SK-N-SH (cell line): ENCODE measurements around the gene SP1. TPM values are rescaled to one million over a fixed set of nuclear protein-coding genes. Genes with fewer than 3 reads are reported as not detected.

ENCODE experiments used
- CTCF ChIA-PET: fragments of 300-600, 350-600 bp; formaldehyde crosslinking; extraction: SDS; loops from one replicate; lab custom pipeline; 2021; lab: Yijun Ruan, JAX
- POLR2A ChIA-PET: fragments of 350-600 bp; sonication (Branson Sonifier 250); formaldehyde crosslinking; extraction: SDS; loops from one replicate; lab custom pipeline; 2020; ENCODE audit warnings: antibody characterized with exemption, inconsistent platforms; lab: Yijun Ruan, JAX
- DNase-seq: peaks from one replicate; pipeline ENCODE4 v3.0.0; 2012
- H2AFZ ChIP-seq: fragments of 200-600 bp; sonication (generic); 2 replicates; pipeline ENCODE4 v1.8.1; 2016; ENCODE audit warnings: antibody characterized with exemption, mild to moderate bottlenecking, low read depth
- H3F3A ChIP-seq: fragments of 200-600 bp; sonication (generic); replicated peaks from 2 replicates; pipeline ENCODE3; 2016; ENCODE audit warnings: antibody characterized with exemption, mild to moderate bottlenecking; ENCODE audit not compliant: insufficient read depth
- H3K27ac ChIP-seq, 2 experiments: fragments of 200-500 bp in 1 of 2; fragments of 200-600 bp in 1 of 2; sonication (Bioruptor generic) in 1 of 2; sonication (generic), shearing (Covaris generic) in 1 of 2; 2 replicates each; pipeline versions ENCODE4 v1.5.1 to v1.6.1; 2014 to 2016; ENCODE audit warnings: low read depth in 2 of 2, inconsistent platforms in 1 of 2, low read length in 1 of 2, mild to moderate bottlenecking in 1 of 2, mixed read lengths in 1 of 2
- H3K27me3 ChIP-seq: fragments of 200-600 bp; sonication (generic), shearing (Covaris generic); 2 replicates; pipeline ENCODE4 v1.6.1; 2016; ENCODE audit warnings: mixed run types; ENCODE audit not compliant: insufficient read depth
- H3K36me3 ChIP-seq, 2 experiments: fragments of 200-500 bp in 1 of 2; fragments of 200-600 bp in 1 of 2; sonication (Bioruptor generic) in 1 of 2; sonication (generic) in 1 of 2; replicated peaks in 1 of 2; 2 replicates each; pipeline versions ENCODE3 to v1.5.1; 2014 to 2016; ENCODE audit warnings: low read length in 1 of 2, mild to moderate bottlenecking in 1 of 2; ENCODE audit not compliant: insufficient read depth in 2 of 2, control insufficient read depth in 1 of 2
- H3K4me1 ChIP-seq, 2 experiments: fragments of 200-500 bp in 1 of 2; fragments of 200-600 bp in 1 of 2; sonication (Bioruptor generic) in 1 of 2; sonication (generic), shearing (Covaris generic) in 1 of 2; 2 replicates each; pipeline versions ENCODE4 v1.5.1 to v1.6.1; 2014 to 2016; ENCODE audit warnings: low read depth in 1 of 2, low read length in 1 of 2, mixed run types in 1 of 2; ENCODE audit not compliant: insufficient read depth in 2 of 2, control insufficient read depth in 1 of 2
- H3K4me2 ChIP-seq: fragments of 200-600 bp; sonication (generic), shearing (Covaris generic); 2 replicates; pipeline ENCODE4 v1.6.1; 2017; ENCODE audit warnings: mixed run types
- H3K4me3 ChIP-seq, 2 experiments: fragments of 200-500 bp in 1 of 2; fragments of 200-600 bp in 1 of 2; sonication (Bioruptor generic) in 1 of 2; sonication (generic), shearing (Covaris generic) in 1 of 2; 2 replicates each; pipeline versions ENCODE4 v1.5.1 to v1.8.1; 2014 to 2016; ENCODE audit warnings: low read depth in 2 of 2, inconsistent platforms in 1 of 2, low read length in 1 of 2, mild to moderate bottlenecking in 1 of 2, mixed read lengths in 1 of 2, moderate library complexity in 1 of 2
- H3K79me2 ChIP-seq: fragments of 200-600 bp; sonication (generic); 2 replicates; pipeline ENCODE4 v1.8.1; 2017; ENCODE audit warnings: mild to moderate bottlenecking; ENCODE audit not compliant: insufficient read depth
- H3K9ac ChIP-seq: fragments of 200-600 bp; sonication (generic); 2 replicates; pipeline ENCODE4 v1.6.1; 2017; ENCODE audit warnings: mixed run types
- H3K9me2 ChIP-seq: fragments of 200-600 bp; sonication (generic); 2 replicates; pipeline ENCODE4 v1.6.1; 2017; ENCODE audit warnings: mixed run types
- H3K9me3 ChIP-seq: fragments of 200-600 bp; sonication (generic); 2 replicates; pipeline ENCODE4 v1.6.1; 2017; ENCODE audit warnings: mixed run types, mild to moderate bottlenecking, moderate library complexity
- H4K20me1 ChIP-seq: fragments of 200-600 bp; sonication (generic); 2 replicates; pipeline ENCODE4 v1.6.1; 2017; ENCODE audit warnings: mild to moderate bottlenecking, mixed run types; ENCODE audit not compliant: insufficient read depth
- CTCF ChIP-seq: fragments of 200-600 bp; sonication (generic); IDR thresholded peaks from 2 replicates; pipeline ENCODE4 v1.6.1; 2017; ENCODE audit warnings: antibody characterized with exemption, mild to moderate bottlenecking, moderate library complexity
- ELF1 ChIP-seq: IDR thresholded peaks from 2 replicates; pipeline ENCODE4 v1.4.0; 2012
- EZH2phosphoT487 ChIP-seq: fragments of 200-600 bp; sonication (generic); IDR thresholded peaks from 2 replicates; pipeline ENCODE4 v1.6.1; 2017; ENCODE audit warnings: low read depth, mixed run types, mild to moderate bottlenecking, antibody characterized with exemption, moderate library complexity, borderline replicate concordance
- FOSL2 ChIP-seq: IDR thresholded peaks from 2 replicates; pipeline ENCODE4 v1.4.0; 2012; ENCODE audit warnings: low read depth, mild to moderate bottlenecking, moderate library complexity, borderline replicate concordance
- IRF3 ChIP-seq: fragments of 150-350 bp; IDR thresholded peaks from 2 replicates; pipeline ENCODE4 v1.6.1; 2016; ENCODE audit warnings: mild to moderate bottlenecking, low read depth, low read length
- MAX ChIP-seq: IDR thresholded peaks from 2 replicates; pipeline ENCODE4 v1.4.0; 2012; ENCODE audit warnings: low read depth
- NFIC ChIP-seq: IDR thresholded peaks from 2 replicates; pipeline ENCODE4 v1.4.0; 2012; ENCODE audit warnings: borderline replicate concordance
- PBX3 ChIP-seq: IDR thresholded peaks from 2 replicates; pipeline ENCODE4; 2012
- POLR2AphosphoS5 ChIP-seq: IDR thresholded peaks from 2 replicates; pipeline ENCODE4 v1.6.1; 2012; ENCODE audit warnings: low read depth, low read length
- RXRA ChIP-seq: IDR thresholded peaks from 2 replicates; pipeline ENCODE4 v1.4.0; 2012; ENCODE audit warnings: low read depth, mild to moderate bottlenecking, borderline replicate concordance
- SIN3A ChIP-seq: IDR thresholded peaks from 2 replicates; pipeline ENCODE4 v1.6.1; 2012; ENCODE audit warnings: low read depth, mild to moderate bottlenecking, low read length, moderate library complexity, borderline replicate concordance
- SMC3 ChIP-seq: IDR thresholded peaks from 2 replicates; pipeline ENCODE4 v1.6.1; 2012; ENCODE audit warnings: low read depth, low read length, improper control_type of control experiment
- USF1 ChIP-seq: IDR thresholded peaks from 2 replicates; pipeline ENCODE4 v1.4.0; 2012; ENCODE audit warnings: low read depth, borderline replicate concordance
- YY1 ChIP-seq: IDR thresholded peaks from 2 replicates; pipeline ENCODE4 v1.4.0; 2012; ENCODE audit warnings: low read depth, mild to moderate bottlenecking
- ZBTB33 ChIP-seq: IDR thresholded peaks from 2 replicates; pipeline ENCODE4 v1.4.0; 2012; ENCODE audit warnings: low read depth, borderline replicate concordance
- WGBS: methylation state at CpG from one replicate; pipeline ENCODE4 v1.1.6; 2017; ENCODE audit warnings: low lambda C conversion rate; 5-methylcytosine and 5-hydroxymethylcytosine counted together
- polyA plus RNA-seq, 3 experiments: library from polyadenylated mRNA; depleted of rRNA; stranded (reverse); fragments of >200 nt; gene quantifications; 2 replicates each; pipeline ENCODE4 v1.2.3, GENCODE V29; 2012

The SP1 gene
- polyA plus RNA-seq, 1 of the 3 experiments (the other 2 are of a cell fraction) = 12.9 TPM

- no peaks in the 10 kb centered on the region for H3F3A ChIP-seq
- H3K79me2 ChIP-seq = no peaks in the 10 kb centered on the region
- WGBS = 83% methylated on average over 4 of the region's 4 CpGs
- H4K20me1 ChIP-seq = no peaks in the 10 kb centered on the region
- no peak for TF ChIP-seq ELF1
- no peak for TF ChIP-seq SMC3
- TF ChIP-seq ZBTB33 = no peak
- TF ChIP-seq IRF3 = no peak
- TF ChIP-seq YY1 = no peak
- TF ChIP-seq CTCF = no peak
- TF ChIP-seq FOSL2 = no peak
- no peaks in the 10 kb centered on the region; a peak in 1 of 4 replicates for H3K4me1 ChIP-seq
- H3K27me3 ChIP-seq = peaks cover 15% of the 10 kb centered on the region; the same call in 1 of the 2 replicates
- H3K4me3 ChIP-seq = no peak overlapping the region
- no peak overlapping the region for H2AFZ ChIP-seq
- POLR2A ChIA-PET = interaction anchor here (0.6 kb wide), 1 partner anchor 887 kb away, joined by 3 read pairs; no protein-coding TSS in a partner anchor
- H3K36me3 ChIP-seq = no peaks in the 10 kb centered on the region
- H3K27ac ChIP-seq = no peak overlapping the region
- H3K4me2 ChIP-seq = no peak overlapping the region
- H3K9me3 ChIP-seq = no peaks in the 10 kb centered on the region
- no peaks in the 10 kb centered on the region for H3K9me2 ChIP-seq
- no peak overlapping the region for H3K9ac ChIP-seq
- peak; percentile 15 for DNase-seq
- CTCF ChIA-PET = interaction anchor here (3.5 to 4.7 kb wide), 2 partner anchors 10 to 11 kb away, joined by 40 to 46 read pairs; partner anchors contain the start of gene AAAS
Observed at GRCh38 chr12:53333289-53333688, 46.7 kb upstream of the SP1 start.

- ChIA-PET CTCF (interaction anchor here (3.5 to 4.7 kb wide), 2 partner anchors 11 kb away, joined by 40 to 46 read pairs; partner anchors contain the start of gene AAAS), POLR2A (no interaction called here)
- Histone ChIP-seq H3K79me2 (no peaks in the 10 kb centered on the region), H3K9me3 (no peaks in the 10 kb centered on the region), H4K20me1 (no peaks in the 10 kb centered on the region), H3K36me3 (no peaks in the 10 kb centered on the region), H3F3A (no peaks in the 10 kb centered on the region), H3K4me2 (no peak overlapping the region), H3K9me2 (no peaks in the 10 kb centered on the region), H3K27me3 (peaks cover 16% of the 10 kb centered on the region; the same call in 1 of the 2 replicates), H3K4me3 (no peak overlapping the region), H3K27ac (no peak overlapping the region), H2AFZ (no peak overlapping the region), H3K9ac (no peak overlapping the region), H3K4me1 (peaks cover 0 to 4% of the 10 kb centered on the region in 2 experiments; a peak in 1 of 4 replicates)
- DNase-seq = peak; percentile 8
- 46% methylated on average over 6 of the region's 7 CpGs for WGBS
- no peak for TF ChIP-seq SIN3A
- TF ChIP-seq SMC3 = no peak
- no peak for TF ChIP-seq NFIC
- TF ChIP-seq EZH2phosphoT487 = no peak
- TF ChIP-seq YY1 = no peak
- no peak for TF ChIP-seq PBX3
- no peak for TF ChIP-seq RXRA
- TF ChIP-seq IRF3 = no peak
- TF ChIP-seq POLR2AphosphoS5 = no peak
- TF ChIP-seq USF1 = no peak
- TF ChIP-seq MAX = no peak
Observed at GRCh38 chr12:53333845-53334244, 46.1 kb upstream of the SP1 start.
